Thyroid gland (tissue), 4 donors: ENCODE data around the gene SLC7A10.

ENCODE experiments used
- CTCF ChIP-seq, 6 experiments: fragments of 200-600 bp in 3 of 6; fragments of 450-650 bp in 3 of 6; sonication (generic) in 3 of 6; IDR thresholded peaks; one replicate each; pipeline ENCODE4 v1.5.1; 2016 to 2019; ENCODE audit warnings: antibody characterized with exemption in 6 of 6, mild to moderate bottlenecking in 2 of 6, inconsistent platforms in 1 of 6, moderate library complexity in 1 of 6
- POLR2A ChIP-seq, 2 donors: fragments of 450-650 bp; IDR thresholded peaks; one replicate each; pipeline ENCODE4 v1.6.1; 2017; ENCODE audit warnings: antibody characterized with exemption in 2 of 2, mild to moderate bottlenecking in 2 of 2, moderate library complexity in 1 of 2

GRCh38 chr19:33201473-33201872 is 24.2 kb downstream of the SLC7A10 start:
- TF ChIP-seq CTCF (IDR thresholded peaks at IDR 0.05) (no peak), POLR2A (IDR thresholded peaks at IDR 0.05) (no peak)
